ENCODE data around the gene ZBTB16. TPM values are rescaled to one million over a fixed set of nuclear protein-coding genes. Genes with fewer than 3 reads are reported as not detected.

The ZBTB16 gene
- total and polyA plus RNA-seq, 2 of the 13 experiments (the other 11 are each of a cell fraction or from before 2014, with no cell fraction given), result not detected

DNA sequence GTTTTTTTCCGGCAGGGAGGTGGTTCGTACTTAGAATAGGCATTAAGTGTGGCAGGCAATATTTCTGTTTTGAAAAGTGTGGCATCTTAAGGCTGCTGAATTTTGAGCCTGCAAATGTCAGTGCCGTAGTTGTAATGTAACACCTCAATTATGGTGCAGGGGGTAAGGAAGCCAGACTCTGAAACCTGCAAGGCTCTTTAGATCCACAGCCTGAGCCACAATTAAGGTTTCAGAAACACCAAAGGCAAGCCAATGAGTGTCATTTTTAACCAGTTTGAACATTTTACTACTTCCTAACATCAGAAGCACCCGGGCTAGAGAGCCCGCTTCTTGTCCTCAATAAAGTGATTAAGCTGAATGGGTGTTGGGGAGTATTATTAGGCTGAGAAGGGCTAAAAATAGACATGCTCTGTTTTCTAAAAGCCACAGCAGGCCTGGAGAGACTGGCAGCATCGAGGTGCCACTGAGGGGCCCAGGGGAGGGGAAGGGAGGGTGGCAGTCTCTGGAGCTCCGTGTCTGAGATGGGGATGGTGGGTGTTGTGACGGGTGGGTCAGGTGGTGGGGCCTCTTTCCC is 113.4 kb downstream of the ZBTB16 start:
- ChIA-PET POLR2A (no interaction called here), CTCF (ENCODE audit: low intra/inter-chr PET ratio, low total read pairs) (no interaction called here)
- ATAC-seq (no peak), DNase-seq (ENCODE audit: low spot score) (no peak), FAIRE-seq (no peak)
- H3K4me1 ChIP-seq (ENCODE audit: insufficient read depth, low read length), result peaks cover 10% of the 10 kb centered on the region
- TF ChIP-seq POLR2AphosphoS2 (IDR thresholded peaks at IDR 0.05; ENCODE audit: low read depth, low read length) (no peak), MBD4 (IDR thresholded peaks at IDR 0.05; ENCODE audit: borderline replicate concordance, low read length) (no peak), RARG (CRISPR knock-in tag; IDR thresholded peaks at IDR 0.05; ENCODE audit: low read depth) (no peak), BRD4 (CRISPR knock-in tag; IDR thresholded peaks at IDR 0.05) (no peak), RFXAP (CRISPR knock-in tag; IDR thresholded peaks at IDR 0.05; ENCODE audit: borderline replicate concordance) (no peak), ZNF7 (CRISPR knock-in tag; IDR thresholded peaks at IDR 0.05) (no peak), ZNF790 (CRISPR knock-in tag; IDR thresholded peaks at IDR 0.05; ENCODE audit: borderline replicate concordance) (no peak), RBAK (CRISPR knock-in tag; IDR thresholded peaks at IDR 0.05) (no peak), AGO2 (optimal IDR thresholded peaks at IDR 0.05; ENCODE audit: low read depth, low read length) (no peak), ZSCAN21 (CRISPR knock-in tag; IDR thresholded peaks at IDR 0.05; ENCODE audit: borderline replicate concordance) (no peak), NCOA1 (CRISPR knock-in tag; IDR thresholded peaks at IDR 0.05) (no peak)
- TF ChIP-seq, protein P1, sequence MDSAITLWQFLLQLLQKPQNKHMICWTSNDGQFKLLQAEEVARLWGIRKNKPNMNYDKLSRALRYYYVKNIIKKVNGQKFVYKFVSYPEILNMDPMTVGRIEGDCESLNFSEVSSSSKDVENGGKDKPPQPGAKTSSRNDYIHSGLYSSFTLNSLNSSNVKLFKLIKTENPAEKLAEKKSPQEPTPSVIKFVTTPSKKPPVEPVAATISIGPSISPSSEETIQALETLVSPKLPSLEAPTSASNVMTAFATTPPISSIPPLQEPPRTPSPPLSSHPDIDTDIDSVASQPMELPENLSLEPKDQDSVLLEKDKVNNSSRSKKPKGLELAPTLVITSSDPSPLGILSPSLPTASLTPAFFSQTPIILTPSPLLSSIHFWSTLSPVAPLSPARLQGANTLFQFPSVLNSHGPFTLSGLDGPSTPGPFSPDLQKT (CRISPR knock-in tag; IDR thresholded peaks at IDR 0.05; ENCODE audit: borderline replicate concordance), result no peak
- TF ChIP-seq, protein P2, sequence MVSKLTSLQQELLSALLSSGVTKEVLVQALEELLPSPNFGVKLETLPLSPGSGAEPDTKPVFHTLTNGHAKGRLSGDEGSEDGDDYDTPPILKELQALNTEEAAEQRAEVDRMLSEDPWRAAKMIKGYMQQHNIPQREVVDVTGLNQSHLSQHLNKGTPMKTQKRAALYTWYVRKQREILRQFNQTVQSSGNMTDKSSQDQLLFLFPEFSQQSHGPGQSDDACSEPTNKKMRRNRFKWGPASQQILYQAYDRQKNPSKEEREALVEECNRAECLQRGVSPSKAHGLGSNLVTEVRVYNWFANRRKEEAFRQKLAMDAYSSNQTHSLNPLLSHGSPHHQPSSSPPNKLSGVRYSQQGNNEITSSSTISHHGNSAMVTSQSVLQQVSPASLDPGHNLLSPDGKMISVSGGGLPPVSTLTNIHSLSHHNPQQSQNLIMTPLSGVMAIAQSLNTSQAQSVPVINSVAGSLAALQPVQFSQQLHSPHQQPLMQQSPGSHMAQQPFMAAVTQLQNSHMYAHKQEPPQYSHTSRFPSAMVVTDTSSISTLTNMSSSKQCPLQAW (CRISPR knock-in tag; IDR thresholded peaks at IDR 0.05), result no peak
- TF ChIP-seq, protein P3, sequence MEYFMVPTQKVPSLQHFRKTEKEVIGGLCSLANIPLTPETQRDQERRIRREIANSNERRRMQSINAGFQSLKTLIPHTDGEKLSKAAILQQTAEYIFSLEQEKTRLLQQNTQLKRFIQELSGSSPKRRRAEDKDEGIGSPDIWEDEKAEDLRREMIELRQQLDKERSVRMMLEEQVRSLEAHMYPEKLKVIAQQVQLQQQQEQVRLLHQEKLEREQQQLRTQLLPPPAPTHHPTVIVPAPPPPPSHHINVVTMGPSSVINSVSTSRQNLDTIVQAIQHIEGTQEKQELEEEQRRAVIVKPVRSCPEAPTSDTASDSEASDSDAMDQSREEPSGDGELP (IDR thresholded peaks at IDR 0.05; ENCODE audit: borderline replicate concordance, low read depth), result no peak
- no peaks in the 10 kb centered on the region for H4K20me1 ChIP-seq (ENCODE audit: insufficient read depth, low read length)
- no peak overlapping the region for H3K4me2 ChIP-seq (ENCODE audit: low read depth, low read length)
- H2AFZ ChIP-seq (ENCODE audit: low read length), result no peak overlapping the region
- intact Hi-C loops (cut with micrococcal nuclease; ENCODE audit: unreplicated experiment), result no loop called here
- H3K4me3 ChIP-seq (replicated peaks in 1 of 3; ENCODE audit: insufficient read depth in 1 of 3, low read depth in 2 of 3, low read length in 3 of 3), result no peak overlapping the region
- WGBS (ENCODE audit: low lambda C conversion rate), result 31% methylated on average over 8 of the region's 8 CpGs
- H3K27me3 ChIP-seq (ENCODE audit: control insufficient read depth in 1 of 2, insufficient read depth in 2 of 2, low read length in 2 of 2), result peaks cover 0 to 27% of the 10 kb centered on the region in 2 experiments; a peak in 2 of 5 replicates
- in situ Hi-C loops (cut with HindIII; ENCODE audit: extremely low pct_ligation_motif_present, low pct_unique_long_range_greater_than_20kb), result no loop called here
- H3K27ac ChIP-seq (ENCODE audit: extremely low read length, insufficient read depth, low read length), result no peak overlapping the region
- no peaks in the 10 kb centered on the region for H3K79me2 ChIP-seq (ENCODE audit: insufficient read depth, low read length)
- H3K36me3 ChIP-seq (replicated peaks in 1 of 2; ENCODE audit: control insufficient read depth in 1 of 2, insufficient read depth in 2 of 2, low read length in 2 of 2), result no peaks in the 10 kb centered on the region
- BruUV-seq (replicated peaks), result no TSS peak
- no peaks in the 10 kb centered on the region for H3K9me3 ChIP-seq (ENCODE audit: low read length)
- no peak overlapping the region for H3K9ac ChIP-seq (ENCODE audit: insufficient read depth, low read depth, low read length)

Data from HepG2 (cell line).